HepG2 (cell line): Measurements from ENCODE around the gene MMP28. TPM values are rescaled to one million over a fixed set of nuclear protein-coding genes. Genes with fewer than 3 reads are reported as not detected.
A peak's percentile ranks its signal among the peaks of the same experiment; 100 is the strongest.

Source experiments
- BCL6 ChIP-seq: IDR thresholded peaks from 2 replicates; pipeline ENCODE4 v1.6.1; 2016; ENCODE audit warnings: missing genetic modification reagents, missing compliant biosample characterization
- DRAP1 ChIP-seq: IDR thresholded peaks from 2 replicates; pipeline ENCODE4 v1.6.1; 2016; ENCODE audit warnings: missing genetic modification reagents, missing compliant biosample characterization
- HNF4G ChIP-seq, 2 experiments: sonication (generic) in 1 of 2; formaldehyde crosslinking in 1 of 2; IDR thresholded peaks; 2 replicates each; pipeline versions ENCODE4 v1.4.0 to v1.6.1; 2011 to 2020; ENCODE audit warnings: borderline replicate concordance in 2 of 2, low read depth in 2 of 2, mild to moderate bottlenecking in 2 of 2, low read length in 1 of 2, missing genetic modification reagents in 1 of 2, moderate library complexity in 1 of 2
- HOXA7 ChIP-seq: sonication (generic); formaldehyde crosslinking; IDR thresholded peaks from 2 replicates; pipeline ENCODE4 v1.8.1; 2022; ENCODE audit warnings: mild to moderate bottlenecking, missing genetic modification reagents, moderate library complexity
- NCOA2 ChIP-seq: sonication (generic); formaldehyde crosslinking; IDR thresholded peaks from 2 replicates; pipeline ENCODE4 v1.8.0; 2022; ENCODE audit warnings: inconsistent platforms
- PITX1 ChIP-seq: sonication (generic); formaldehyde crosslinking; IDR thresholded peaks from 2 replicates; pipeline ENCODE4 v1.5.1; 2020; ENCODE audit warnings: mild to moderate bottlenecking, missing genetic modification reagents
- POGZ ChIP-seq: sonication (generic); formaldehyde crosslinking; IDR thresholded peaks from 2 replicates; pipeline ENCODE4 v1.4.0; 2020; ENCODE audit warnings: mild to moderate bottlenecking, missing genetic modification reagents
- RBFOX2 ChIP-seq: fragments of 200-400 bp; formaldehyde crosslinking; IDR thresholded peaks from 2 replicates; pipeline ENCODE4 v1.6.1; 2017; ENCODE audit warnings: low read depth, mild to moderate bottlenecking, low read length
- SETDB1 ChIP-seq: sonication (generic); formaldehyde crosslinking; IDR thresholded peaks from 2 replicates; pipeline ENCODE4 v1.5.1; 2020; ENCODE audit warnings: missing genetic modification reagents, mild to moderate bottlenecking, borderline replicate concordance
- TBX2 ChIP-seq: sonication (generic); formaldehyde crosslinking; IDR thresholded peaks from 2 replicates; pipeline ENCODE4 v1.5.0; 2020; ENCODE audit warnings: missing genetic modification reagents, mild to moderate bottlenecking, borderline replicate concordance
- TCF12 ChIP-seq, 2 experiments: fragments of 450-650 bp in 1 of 2; sonication (generic) in 1 of 2; formaldehyde crosslinking in 1 of 2; IDR thresholded peaks; 2 replicates each; pipeline versions ENCODE4 v1.6.1 to v1.8.0; 2017 to 2022; ENCODE audit warnings: antibody characterized with exemption in 1 of 2, mild to moderate bottlenecking in 1 of 2, missing genetic modification reagents in 1 of 2, moderate library complexity in 1 of 2
- ZNF317 ChIP-seq: sonication (generic); formaldehyde crosslinking; IDR thresholded peaks from 2 replicates; pipeline ENCODE4 v1.5.0; 2020; ENCODE audit warnings: mild to moderate bottlenecking, missing genetic modification reagents
- ZNF768 ChIP-seq: sonication (generic); formaldehyde crosslinking; IDR thresholded peaks from 2 replicates; pipeline ENCODE4 v1.4.0; 2020; ENCODE audit warnings: missing genetic modification reagents
- ZSCAN25 ChIP-seq: sonication (generic); formaldehyde crosslinking; IDR thresholded peaks from 2 replicates; pipeline ENCODE4 v1.8.0; 2022; ENCODE audit warnings: mild to moderate bottlenecking, missing genetic modification reagents
- polyA plus RNA-seq, 8 experiments: library from polyadenylated mRNA; depleted of rRNA in 3 of 8; stranded (reverse) in 7 of 8; unstranded in 1 of 8; fragments of >200 nt; fragmentation: Illumina TruSeq in 4 of 8; extraction: Trizol in 4 of 8; gene quantifications; 2 replicates each; pipeline versions ENCODE4 v1.2.1 to v1.2.3, GENCODE V29; 2011 to 2016; ENCODE audit warnings: low read depth in 4 of 8, missing spikeins in 1 of 8, mixed read lengths in 1 of 8; ENCODE audit not compliant: insufficient read depth in 1 of 8
- total RNA-seq, 5 experiments: library from RNA; depleted of rRNA; stranded (reverse); fragments of >200 nt; fragmentation: Illumina TruSeq; extraction: Trizol; gene quantifications; 2 replicates each; pipeline ENCODE4 v1.2.3, GENCODE V29; 2016; ENCODE audit warnings: low read depth in 1 of 5
- TF ChIP-seq, protein P1 (sequence below): sonication (generic); formaldehyde crosslinking; IDR thresholded peaks from 2 replicates; pipeline ENCODE4 v1.4.0; 2020; ENCODE audit warnings: missing genetic modification reagents, borderline replicate concordance
- TF ChIP-seq, protein P2 (sequence below): sonication (generic); formaldehyde crosslinking; IDR thresholded peaks from 2 replicates; pipeline ENCODE4 v1.4.0; 2020; ENCODE audit warnings: missing genetic modification reagents
- TF ChIP-seq, protein P3 (sequence below): sonication (generic); formaldehyde crosslinking; IDR thresholded peaks from 2 replicates; pipeline ENCODE4 v1.4.0; 2020; ENCODE audit warnings: missing genetic modification reagents
- TF ChIP-seq, protein P4 (sequence below): sonication (generic); formaldehyde crosslinking; IDR thresholded peaks from 2 replicates; pipeline ENCODE4 v1.5.0; 2020; ENCODE audit warnings: missing genetic modification reagents, mild to moderate bottlenecking, borderline replicate concordance

MMP28 gene
- total and polyA plus RNA-seq, 2 of the 13 experiments (the other 11 are each of a cell fraction or from before 2014, with no cell fraction given): not detected

DNA sequence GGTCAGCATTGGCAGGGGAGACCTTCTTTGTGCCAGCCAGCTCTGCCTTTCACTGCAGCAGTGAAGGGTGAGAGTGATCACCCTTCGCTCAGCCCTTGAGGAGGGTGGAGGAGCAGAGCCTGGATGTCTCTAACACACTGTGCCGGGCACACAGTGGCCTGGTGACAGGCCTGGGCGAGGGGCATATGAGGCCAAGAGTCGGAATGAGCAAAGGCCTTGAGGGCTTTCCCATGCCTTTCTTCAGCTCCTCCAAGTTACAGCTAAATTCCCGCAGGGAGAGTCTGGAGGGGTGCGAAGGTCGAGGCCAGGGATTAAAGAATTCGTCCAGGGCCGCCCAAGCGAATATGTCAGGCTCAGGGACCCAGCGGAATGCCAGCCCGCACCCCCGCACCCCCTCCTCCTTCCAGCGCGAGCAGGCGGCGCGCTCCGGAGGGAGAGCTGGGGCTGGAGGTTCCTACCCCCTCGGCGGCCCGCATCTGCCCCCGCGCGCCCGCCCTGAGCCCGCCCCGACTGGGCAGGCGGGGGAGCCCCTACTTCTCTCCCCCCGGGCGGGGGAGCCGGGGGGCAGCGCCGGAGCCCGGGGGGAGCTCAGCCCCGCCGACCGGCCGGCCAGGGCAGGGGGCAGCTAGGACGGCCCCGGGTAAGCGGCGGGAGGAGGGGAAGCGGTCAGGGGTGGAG is 64.1 kb downstream of the MMP28 start, which contains the start of gene RASL10B (continued):
- TF ChIP-seq ZSCAN25 (CRISPR knock-in tag) (peak; percentile 95), BCL6 (CRISPR knock-in tag) (0 out of 2 replicates have a peak, but pooled peaks have one; percentile 22), DRAP1 (CRISPR knock-in tag) (no peak), SETDB1 (CRISPR knock-in tag) (no peak), POGZ (CRISPR knock-in tag) (0 out of 2 replicates have a peak, but pooled peaks have one; percentile 34), NCOA2 (peak; percentile 27; the same call in 1 of the 2 replicates), PITX1 (CRISPR knock-in tag) (peak; percentile 92), ZNF768 (CRISPR knock-in tag) (no peak), TBX2 (CRISPR knock-in tag) (0 out of 2 replicates have a peak, but pooled peaks have one; percentile 44), HNF4G (IDR thresholded peaks at IDR 0.05; ENCODE audit: borderline replicate concordance, low read depth, low read length) (peak; percentile 66), HNF4G (CRISPR knock-in tag; IDR thresholded peaks at IDR 0.05; ENCODE audit: borderline replicate concordance, low read depth) (no peak), TCF12 (IDR thresholded peaks at IDR 0.05) (no peak), TCF12 (CRISPR knock-in tag; IDR thresholded peaks at IDR 0.05) (no peak), ZNF317 (CRISPR knock-in tag) (no peak), RBFOX2 (0 out of 2 replicates have a peak, but pooled peaks have one; percentile 53), HOXA7 (CRISPR knock-in tag) (no peak)
- TF ChIP-seq, protein P1, sequence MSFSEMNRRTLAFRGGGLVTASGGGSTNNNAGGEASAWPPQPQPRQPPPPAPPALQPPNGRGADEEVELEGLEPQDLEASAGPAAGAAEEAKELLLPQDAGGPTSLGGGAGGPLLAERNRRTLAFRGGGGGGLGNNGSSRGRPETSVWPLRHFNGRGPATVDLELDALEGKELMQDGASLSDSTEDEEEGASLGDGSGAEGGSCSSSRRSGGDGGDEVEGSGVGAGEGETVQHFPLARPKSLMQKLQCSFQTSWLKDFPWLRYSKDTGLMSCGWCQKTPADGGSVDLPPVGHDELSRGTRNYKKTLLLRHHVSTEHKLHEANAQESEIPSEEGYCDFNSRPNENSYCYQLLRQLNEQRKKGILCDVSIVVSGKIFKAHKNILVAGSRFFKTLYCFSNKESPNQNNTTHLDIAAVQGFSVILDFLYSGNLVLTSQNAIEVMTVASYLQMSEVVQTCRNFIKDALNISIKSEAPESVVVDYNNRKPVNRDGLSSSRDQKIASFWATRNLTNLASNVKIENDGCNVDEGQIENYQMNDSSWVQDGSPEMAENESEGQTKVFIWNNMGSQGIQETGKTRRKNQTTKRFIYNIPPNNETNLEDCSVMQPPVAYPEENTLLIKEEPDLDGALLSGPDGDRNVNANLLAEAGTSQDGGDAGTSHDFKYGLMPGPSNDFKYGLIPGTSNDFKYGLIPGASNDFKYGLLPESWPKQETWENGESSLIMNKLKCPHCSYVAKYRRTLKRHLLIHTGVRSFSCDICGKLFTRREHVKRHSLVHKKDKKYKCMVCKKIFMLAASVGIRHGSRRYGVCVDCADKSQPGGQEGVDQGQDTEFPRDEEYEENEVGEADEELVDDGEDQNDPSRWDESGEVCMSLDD (CRISPR knock-in tag): 0 out of 2 replicates have a peak, but pooled peaks have one; percentile 39
- TF ChIP-seq, protein P2, sequence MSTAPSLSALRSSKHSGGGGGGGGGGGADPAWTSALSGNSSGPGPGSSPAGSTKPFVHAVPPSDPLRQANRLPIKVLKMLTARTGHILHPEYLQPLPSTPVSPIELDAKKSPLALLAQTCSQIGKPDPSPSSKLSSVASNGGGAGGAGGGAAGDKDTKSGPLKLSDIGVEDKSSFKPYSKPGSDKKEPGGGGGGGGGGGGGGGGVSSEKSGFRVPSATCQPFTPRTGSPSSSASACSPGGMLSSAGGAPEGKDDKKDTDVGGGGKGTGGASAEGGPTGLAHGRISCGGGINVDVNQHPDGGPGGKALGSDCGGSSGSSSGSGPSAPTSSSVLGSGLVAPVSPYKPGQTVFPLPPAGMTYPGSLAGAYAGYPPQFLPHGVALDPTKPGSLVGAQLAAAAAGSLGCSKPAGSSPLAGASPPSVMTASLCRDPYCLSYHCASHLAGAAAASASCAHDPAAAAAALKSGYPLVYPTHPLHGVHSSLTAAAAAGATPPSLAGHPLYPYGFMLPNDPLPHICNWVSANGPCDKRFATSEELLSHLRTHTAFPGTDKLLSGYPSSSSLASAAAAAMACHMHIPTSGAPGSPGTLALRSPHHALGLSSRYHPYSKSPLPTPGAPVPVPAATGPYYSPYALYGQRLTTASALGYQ: no peak
- TF ChIP-seq, protein P3, sequence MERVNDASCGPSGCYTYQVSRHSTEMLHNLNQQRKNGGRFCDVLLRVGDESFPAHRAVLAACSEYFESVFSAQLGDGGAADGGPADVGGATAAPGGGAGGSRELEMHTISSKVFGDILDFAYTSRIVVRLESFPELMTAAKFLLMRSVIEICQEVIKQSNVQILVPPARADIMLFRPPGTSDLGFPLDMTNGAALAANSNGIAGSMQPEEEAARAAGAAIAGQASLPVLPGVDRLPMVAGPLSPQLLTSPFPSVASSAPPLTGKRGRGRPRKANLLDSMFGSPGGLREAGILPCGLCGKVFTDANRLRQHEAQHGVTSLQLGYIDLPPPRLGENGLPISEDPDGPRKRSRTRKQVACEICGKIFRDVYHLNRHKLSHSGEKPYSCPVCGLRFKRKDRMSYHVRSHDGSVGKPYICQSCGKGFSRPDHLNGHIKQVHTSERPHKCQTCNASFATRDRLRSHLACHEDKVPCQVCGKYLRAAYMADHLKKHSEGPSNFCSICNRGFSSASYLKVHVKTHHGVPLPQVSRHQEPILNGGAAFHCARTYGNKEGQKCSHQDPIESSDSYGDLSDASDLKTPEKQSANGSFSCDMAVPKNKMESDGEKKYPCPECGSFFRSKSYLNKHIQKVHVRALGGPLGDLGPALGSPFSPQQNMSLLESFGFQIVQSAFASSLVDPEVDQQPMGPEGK (CRISPR knock-in tag): peak; percentile 95
- TF ChIP-seq, protein P4, sequence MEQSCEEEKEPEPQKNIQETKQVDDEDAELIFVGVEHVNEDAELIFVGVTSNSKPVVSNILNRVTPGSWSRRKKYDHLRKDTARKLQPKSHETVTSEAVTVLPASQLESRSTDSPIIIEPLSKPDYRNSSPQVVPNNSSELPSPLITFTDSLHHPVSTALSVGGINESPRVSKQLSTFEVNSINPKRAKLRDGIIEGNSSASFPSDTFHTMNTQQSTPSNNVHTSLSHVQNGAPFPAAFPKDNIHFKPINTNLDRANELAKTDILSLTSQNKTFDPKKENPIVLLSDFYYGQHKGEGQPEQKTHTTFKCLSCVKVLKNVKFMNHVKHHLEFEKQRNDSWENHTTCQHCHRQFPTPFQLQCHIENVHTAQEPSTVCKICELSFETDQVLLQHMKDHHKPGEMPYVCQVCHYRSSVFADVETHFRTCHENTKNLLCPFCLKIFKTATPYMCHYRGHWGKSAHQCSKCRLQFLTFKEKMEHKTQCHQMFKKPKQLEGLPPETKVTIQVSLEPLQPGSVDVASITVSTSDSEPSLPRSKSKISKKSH (CRISPR knock-in tag): no peak
